Mesenteric fat pad (tissue), 1 donor: ENCODE results near the gene TARP.
"Not testable (repeated sequence)": the region's sequence is repeated elsewhere in the genome, so short reads cannot be mapped to it uniquely, and the experiment has no call there.

Experiments
- DNase-seq: peaks from one replicate; pipeline ENCODE4 v3.0.0-alpha.2; 2020; ENCODE audit warnings: low spot score
- donor health status: DM: yes; HTN: yes; CAD: no.

The TARP gene

DNA sequence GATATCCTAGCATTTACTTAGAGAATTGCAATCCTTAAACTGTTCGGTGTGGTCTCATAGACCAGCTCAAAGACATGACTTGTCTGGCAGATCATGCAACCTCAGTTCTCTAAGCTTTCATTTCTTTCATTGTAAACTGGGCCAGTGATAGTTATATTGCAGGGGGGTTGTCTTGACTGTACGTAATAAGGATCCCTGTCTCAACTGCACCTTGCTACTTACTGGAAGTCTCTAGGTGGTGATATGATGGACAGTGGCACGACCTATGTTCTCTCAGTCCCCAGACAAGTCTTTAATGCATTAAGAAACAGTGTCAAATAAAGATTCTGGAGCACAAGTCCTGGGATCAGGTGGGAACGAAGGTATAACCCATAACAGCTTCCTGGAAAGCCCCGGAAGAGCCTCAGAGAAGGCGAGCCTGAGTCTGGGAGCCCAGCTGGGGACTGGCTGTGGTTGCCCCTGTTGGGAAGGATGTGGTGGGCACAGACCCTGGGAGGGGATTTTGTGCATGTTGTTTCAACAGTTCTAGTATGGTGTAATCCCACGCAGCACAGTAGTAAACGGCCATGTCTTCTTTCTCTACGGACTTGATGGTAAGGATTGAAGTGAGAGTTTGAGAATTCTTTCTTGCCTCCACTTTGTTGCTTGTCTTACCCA, 26.0 kb upstream of the TARP start:
- DNase-seq: no peak

DNA sequence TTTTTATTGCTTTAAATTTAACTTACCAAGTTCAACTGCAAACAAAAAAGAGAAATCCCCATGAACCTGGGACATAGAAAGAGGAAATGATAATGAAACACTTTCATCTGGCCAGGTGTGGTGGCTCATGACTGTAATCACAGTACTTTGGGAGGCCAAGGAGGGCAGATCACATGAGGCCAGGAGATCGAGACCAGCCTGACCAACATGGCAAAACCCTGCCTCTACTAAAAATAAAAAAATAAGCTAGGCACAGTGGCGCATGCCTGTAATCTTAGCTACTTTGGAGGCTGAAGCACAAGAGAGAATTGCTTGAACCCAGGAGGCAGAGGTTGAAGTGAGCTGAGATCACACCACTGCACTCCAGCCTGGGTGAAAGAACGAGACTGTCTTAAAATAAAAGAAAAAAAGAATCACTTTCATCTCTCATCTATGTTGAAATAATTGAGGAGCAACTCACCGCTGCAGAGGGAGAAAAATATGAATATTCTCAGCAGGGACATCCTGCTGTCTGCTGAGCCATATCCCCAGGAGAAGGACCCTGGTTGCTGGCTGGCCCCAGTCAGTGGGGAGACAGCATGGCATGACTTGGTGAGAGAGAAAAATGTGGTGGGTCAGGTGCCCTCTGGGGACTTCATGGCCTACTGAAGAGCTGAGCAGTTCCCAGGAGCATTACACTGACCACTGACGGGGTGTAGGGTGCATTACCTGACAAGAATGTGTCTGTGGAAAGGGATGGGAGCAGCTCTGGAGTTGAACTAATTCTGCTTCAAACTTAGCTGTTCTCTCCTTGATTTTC, 22.8 kb upstream of the TARP start:
- DNase-seq: no peak

DNA sequence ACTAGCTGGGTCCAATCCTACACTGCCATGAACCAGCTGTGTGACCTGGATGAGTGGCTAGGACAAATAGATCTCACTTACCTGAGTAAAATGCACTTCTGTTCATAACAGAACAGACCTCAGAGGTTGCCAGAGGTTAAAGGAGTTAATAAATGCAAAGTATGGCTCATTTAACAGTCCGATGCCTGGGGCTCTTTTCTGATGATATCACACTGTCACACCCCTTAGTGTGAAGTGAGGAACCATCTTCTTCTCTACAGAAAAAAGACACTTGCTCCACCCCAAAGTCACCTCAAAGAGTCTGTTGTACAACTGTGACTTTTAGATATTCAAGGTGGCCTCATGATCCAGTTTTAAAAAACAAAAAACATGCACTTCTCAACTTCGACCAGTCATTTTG, 21.5 kb upstream of the TARP start:
- no peak for DNase-seq

DNA sequence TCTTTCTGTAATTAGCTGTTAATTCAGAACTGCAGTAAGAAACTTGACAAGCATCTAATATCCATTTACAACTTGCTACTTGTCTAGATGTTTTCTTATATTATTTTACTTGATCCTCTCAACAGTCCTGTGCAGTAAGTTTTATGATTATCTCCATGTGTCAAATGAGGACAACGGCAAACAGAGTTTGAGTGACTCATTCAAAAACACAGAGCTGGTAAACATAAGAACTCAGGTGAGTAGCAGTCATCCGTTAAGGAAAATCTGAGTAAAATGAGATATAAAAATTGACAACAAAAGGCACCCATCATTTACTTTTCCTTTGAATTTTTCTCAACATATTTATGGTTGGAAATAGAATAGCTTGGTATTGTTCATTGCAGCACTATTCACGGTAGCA, 19.0 kb upstream of the TARP start:
- DNase-seq: no peak

DNA sequence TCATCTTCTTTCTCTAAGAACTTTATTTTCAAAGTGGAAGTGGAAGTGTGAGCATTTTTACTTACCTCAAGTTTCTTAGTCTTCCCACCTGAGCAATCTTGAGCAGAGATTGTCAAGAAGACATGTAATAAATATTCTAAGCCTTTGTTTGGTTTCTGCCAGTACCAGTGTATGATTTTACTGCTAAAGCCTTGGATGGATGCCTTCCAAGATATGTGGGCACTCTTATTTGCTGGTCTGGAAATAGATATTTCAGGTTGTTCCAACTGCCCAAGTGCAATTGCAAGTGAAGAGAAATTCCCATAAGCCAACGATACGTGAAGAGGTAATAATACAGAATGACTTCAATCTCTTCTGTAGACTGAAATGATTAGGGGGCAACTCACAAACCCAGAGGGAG, 18.2 kb upstream of the TARP start:
- no peak for DNase-seq

DNA sequence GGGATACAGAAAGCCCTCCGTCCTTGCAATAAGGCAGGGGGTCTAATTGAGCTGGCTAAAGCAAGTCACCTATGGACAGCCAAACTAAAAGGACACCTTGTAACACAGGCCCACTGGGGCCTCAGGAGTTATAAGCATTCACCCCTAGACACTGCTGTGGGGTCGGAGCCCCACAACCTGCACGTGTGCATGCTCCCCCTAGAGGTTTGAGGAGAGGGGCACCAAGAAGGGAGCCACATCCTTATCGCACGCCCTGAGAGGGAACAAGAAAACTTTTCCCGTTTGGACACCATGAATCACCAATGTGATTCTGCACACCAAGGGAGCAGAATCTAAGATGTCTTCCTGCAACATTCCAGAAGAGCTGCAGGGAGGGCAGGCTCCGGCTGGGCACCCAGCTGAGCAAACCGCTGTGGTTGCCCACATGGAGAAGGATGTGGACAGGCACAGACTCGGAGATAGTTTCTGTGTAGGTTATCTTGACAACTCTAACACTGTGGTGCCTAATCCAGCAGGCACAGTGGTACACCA, 17.7 kb upstream of the TARP start:
- no peak for DNase-seq

DNA sequence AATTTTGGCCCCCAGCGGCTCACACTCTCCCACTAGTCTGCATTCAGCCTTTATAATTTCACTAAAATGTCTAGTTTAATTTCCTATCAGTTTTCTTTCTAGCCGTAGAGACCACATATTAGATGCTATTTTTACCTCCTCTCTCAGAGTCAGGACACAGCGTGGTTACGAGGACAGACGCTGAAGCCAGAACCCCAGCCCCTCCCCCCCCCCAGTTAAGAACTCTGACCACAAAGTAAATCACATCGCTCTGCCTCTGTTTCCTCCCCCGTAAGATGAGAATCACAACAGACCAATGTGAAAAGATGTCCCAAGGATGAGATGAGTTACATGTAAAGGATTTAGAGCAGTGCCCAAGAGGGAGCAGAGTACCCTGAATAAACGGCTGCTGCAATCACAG, 11.1 kb upstream of the TARP start:
- no peak for DNase-seq

DNA sequence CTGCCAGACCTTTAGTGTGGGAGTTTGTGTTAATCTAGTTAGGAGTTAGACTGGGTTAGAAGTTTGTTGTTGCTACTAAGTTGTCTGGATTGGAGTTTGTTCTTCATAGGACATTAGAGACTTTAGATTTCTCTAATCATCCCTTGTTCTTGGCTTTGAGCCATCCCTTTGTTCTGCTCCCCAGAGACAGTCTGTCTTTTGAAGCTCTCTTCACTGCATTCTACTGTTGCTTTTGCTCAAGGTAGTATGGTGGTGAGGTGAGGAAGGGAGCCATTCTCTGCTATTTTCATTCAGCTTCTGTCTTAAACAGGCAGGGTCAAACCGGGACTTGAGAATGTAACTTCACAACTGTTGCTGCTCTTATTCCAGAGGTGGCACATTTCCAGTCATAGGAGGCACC, 10.4 kb upstream of the TARP start:
- no peak for DNase-seq

DNA sequence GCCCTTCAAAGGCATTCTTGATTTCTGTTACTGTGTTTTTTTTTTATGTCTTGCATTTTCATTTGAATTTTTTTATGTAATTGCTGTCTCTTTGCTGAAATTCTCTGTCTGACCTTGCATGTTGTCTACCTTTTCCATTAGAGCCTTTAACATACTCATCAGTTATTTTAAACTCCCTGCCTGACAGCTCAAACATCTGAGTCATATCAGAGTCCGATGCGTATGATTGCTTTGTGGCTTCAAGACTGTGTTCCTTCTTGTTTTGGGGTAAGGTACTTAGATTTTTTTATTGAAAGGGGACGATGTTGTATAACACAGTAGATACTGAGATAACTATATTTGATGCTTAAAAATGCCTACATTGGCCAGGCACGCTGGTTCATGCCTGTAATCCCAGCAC, 9.7 kb upstream of the TARP start:
- no peak for DNase-seq

DNA sequence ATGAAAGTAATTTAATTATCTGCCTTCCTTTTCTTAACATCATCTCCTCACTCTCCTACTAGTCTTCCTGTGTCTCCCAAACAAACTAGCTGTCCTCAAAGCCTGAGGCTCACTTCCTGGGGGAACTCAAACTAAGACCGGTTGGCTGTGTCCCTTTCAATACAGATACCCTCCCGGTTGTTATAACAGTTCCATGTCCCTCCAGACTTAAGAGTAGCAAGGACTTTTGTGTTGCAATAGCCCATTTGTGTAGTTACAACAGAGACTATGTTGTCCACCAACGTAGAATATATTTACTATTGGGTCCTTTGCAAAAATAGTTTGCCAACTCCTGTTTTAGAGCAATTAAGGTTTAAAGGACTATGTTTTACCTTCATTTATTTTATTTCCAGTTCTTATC, 8.6 kb upstream of the TARP start:
- no peak for DNase-seq

DNA sequence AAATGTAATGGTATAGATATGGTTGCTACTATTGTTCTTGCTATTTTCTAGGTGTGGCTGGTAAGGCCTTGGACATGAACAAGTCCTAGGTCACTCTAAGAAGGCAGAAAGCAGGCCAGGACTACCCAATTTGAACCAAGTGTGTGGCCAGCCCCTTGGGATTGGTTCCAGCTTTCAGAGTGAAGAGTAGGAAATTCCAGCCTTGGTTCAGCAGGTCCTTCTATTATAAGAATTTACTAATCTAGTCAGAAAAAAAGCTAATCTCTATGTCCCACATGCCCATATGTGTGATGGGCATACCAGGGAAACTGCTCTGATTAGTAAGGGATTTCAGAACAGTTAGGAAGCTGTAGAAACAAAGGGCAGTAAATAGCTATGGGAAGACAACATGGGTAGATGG, 7.8 kb upstream of the TARP start:
- no peak for DNase-seq

DNA sequence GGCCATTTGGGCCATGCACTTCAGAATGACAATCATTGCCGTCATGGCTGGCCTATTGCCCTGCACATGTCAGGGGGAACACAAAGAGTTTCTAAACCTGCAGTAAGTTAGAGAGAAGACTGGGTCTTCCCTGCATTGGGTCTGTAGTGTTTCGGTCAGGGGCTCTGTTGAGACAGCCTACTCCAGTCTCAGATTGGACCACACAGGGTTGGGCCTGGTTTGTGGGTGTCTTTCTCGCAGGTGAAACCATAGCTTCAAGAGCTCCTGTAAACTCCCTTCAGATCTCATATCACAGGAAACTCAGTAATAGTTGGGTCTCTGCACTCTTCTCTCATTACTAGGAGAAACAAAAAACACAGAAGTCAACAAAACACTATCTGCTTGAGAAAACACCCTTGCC, 7.3 kb upstream of the TARP start:
- DNase-seq: no peak

DNA sequence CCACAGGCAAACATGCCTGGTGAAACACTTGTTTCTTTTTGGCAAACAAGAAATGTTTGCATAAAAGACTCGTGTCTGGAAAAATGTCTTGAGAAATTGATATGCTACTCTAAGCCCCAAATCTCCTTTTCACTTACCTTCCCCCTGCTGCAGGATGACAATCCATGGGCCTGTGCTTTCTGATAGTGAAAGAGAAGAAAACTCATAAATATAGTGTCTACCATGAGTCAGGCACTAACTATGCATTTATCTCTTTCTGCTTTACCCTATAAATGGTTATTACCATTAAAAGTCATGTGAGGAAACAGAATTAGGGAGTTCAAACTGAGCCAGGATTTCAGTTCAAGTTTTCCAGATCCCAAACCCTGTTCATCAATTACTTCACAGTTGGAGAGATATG, 6.6 kb upstream of the TARP start:
- no peak for DNase-seq

DNA sequence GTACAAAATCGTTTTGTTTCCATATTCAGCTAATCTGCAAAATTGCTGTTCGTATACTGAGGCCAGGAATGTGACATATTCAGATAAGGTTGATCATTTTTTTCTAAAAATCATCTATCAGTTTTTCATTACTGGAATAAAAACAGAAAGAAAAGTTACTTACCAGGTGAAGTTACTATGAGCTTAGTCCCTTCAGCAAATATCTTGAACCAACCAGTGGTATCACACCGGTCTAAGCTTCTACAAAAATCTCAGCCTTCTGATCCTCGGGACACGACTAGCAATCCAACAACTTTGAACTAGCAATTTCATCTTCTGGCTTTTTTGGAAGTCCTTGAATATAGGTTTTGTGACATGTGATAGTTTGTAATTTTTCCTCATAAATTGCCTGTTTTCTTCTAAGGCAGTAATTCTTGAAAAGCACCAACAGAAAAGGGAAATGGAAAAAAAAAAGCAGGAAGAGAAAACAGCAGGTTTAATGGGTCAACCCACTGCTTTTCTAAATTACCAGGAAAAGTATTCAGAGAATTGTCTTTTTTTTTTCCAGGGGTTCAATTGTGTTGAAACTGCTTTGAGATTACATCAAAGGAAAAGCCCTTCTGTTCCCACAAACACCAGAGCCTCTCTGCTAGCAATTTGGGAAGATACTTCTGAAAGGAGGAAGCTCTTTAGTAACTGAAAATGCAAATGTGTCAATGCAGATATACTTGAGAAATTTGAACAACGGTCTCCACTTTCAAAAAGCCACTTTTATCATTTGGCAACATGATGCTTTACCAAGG, 2.9 kb upstream of the TARP start:
- no peak for DNase-seq

DNA sequence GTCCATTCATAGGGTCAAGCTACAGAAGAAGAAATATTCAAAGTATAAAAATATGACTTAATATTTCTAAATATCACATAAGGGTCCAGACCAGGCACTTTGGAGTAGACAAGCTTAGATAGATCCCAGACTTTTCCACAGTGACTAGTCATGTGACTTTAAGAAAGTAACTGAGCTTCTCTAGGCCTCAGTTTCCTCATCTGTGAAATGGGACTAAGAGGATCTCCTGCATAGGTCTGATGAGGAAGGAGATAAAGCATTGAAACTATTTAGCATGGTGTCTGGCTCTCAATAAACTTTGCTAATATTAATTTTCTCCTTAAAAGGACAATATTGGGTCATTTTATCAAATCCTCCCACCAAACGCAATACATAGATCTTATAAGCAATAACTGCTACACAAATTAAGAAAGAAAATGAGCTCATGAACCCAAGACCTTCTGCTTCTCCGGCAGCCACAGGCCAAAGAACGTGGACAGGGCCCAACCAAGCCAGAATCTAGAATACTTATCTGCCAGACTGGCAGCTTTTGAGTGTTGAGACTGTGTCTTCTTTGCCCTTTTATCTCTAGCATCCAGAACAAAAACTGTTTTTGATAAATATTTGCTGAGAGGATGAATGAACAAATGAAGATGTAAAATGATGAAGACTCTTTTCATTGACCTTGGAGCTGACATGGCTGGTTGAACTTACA, 1.6 kb upstream of the TARP start:
- DNase-seq: no peak

DNA sequence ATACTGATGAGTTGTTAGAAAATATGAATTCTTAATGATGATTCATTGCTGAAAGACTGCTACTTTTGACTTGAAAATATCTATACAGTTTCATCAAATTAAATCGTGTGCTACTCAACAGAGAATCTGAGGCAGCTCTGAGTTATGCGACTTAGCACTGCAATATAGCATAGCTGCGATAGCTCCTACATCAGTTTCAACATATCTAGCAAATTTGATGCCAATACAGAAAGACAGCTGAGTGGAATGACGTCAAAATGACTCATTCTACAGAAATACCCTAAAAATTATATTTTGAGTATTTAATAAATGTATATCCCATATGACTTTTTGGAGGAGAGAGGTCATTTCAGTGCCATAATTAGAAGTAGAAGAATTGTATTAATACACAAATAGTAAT, 1.1 kb upstream of the TARP start:
- no peak for DNase-seq

DNA sequence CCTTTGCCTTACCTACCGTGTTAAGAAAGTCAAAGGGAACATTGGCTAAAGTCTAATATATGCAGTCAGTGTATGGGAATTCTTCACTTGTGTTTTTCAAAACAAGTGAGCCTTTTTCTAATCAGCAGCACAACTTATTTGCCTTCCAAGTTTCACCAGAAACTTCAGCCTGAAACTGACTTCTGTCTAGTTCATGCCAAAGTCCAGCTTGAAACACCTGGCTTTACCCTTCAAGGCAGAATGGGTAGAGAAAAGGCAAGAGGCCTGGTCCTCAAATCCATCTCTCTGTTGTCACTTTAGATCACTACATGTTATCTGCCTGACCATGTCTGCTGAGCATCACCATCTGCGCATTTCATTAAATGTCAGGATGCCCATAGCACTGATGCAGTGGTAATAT, 3.0 kb downstream of the TARP start:
- DNase-seq: not testable (repeated sequence)

DNA sequence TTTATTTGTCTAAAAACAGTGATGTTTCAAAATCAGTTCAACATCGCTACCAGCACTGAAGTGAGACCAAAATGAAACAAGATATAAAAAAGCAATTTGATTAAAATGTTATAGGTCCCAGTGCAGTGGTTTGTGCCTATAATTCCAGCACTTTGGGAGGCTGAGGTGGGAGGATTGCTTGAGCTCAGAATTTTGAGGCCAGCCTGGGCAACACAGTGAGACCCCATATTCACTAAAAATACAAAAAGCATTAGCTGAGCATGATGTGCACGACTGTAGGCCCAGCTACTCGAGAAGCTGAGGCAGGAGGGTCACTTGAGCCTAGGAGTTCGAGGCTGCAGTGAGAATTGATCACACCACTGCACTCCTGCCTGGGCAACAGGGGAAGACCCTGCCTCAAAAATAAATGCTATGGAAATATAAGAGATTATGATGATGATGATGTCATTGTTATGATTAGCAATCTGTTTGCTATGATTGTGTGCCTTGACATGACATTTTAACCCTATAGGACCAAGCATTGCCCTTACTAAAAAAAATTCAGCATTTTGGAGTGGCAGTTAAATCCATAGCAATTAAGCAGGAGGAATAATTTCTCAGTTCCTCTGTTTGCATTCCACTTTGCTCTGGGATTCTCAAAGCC, 3.6 kb downstream of the TARP start:
- not testable (repeated sequence) for DNase-seq

DNA sequence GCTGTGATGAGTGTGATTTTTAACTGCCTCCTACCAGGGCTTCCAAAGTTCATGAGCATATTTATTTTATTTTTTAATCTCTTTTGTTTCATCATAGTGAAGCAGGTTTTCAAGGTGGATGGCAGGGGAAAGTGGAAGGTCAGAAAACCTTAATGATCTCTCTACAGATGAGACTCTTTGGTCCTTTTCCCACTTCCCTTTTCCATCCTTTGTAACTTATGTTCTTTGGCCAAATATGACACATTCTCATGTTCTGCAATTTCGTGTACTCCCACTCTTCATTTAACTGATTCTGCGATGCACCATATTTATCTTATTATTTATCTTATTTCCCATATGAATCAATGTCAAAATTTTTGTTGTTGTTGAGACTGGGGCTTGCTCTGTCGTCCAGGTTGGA, 7.5 kb downstream of the TARP start:
- DNase-seq: not testable (repeated sequence)

DNA sequence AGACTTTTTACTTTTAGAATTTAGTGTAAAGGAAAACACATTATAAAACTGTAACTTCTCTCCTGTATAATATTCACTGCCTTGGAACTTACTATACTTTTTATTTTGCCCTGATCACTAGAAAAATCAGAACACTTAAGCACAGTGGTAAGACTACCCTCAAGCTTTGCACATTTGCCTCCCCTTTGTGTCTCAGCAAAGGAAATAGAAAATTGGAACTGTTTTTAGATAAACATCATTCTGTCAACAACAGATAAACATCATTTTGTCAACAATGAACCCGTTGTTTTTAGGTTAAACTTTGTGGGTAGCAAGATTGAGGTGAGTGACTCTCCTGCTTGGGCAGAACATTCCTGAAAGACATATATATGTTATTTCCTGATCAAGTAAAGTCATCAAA, 8.8 kb downstream of the TARP start:
- DNase-seq: not testable (repeated sequence)

DNA sequence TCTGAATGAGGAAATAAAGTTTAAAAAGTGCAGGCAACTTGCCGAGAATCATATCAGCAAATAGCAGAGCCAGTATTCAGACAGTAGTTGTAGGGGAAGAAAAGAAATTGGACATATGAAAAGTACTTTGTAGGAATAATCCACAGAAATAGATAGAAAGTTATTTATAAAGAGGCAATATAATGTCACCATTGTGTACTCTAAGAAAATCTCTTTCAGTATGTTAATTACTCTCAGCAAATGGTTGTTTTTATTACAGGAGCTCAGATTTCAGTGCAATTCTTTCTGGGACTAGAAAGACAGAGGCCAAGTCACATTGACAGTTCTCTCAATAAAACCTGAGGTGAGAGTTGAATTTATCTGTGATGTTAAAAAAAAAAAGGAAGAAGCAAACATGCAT, 10.2 kb downstream of the TARP start:
- DNase-seq: not testable (repeated sequence)
